Adrenal gland (tissue), 5 donors: Measurements from ENCODE around the gene NSG2.

Experiments
- POLR2A ChIP-seq, 2 donors: fragments of 450-650 bp; IDR thresholded peaks; one replicate each; pipeline ENCODE4 v1.6.1; 2017; ENCODE audit warnings: antibody characterized with exemption in 2 of 2, mild to moderate bottlenecking in 2 of 2, moderate library complexity in 1 of 2
- TF ChIP-seq, protein P1 (sequence below), 6 experiments: fragments of 450-650 bp in 4 of 6; fragments of 200-600 bp in 2 of 6; sonication (generic) in 1 of 6; IDR thresholded peaks; 1 replicate in 5 of 6; 2 replicates in 1 of 6; pipeline versions ENCODE4 v1.5.1 to v1.8.0; 2016 to 2021; ENCODE audit warnings: antibody characterized with exemption in 6 of 6, mild to moderate bottlenecking in 2 of 6, moderate library complexity in 1 of 6
- donor health status: DM: no; HTN: no; CAD: no.

DNA sequence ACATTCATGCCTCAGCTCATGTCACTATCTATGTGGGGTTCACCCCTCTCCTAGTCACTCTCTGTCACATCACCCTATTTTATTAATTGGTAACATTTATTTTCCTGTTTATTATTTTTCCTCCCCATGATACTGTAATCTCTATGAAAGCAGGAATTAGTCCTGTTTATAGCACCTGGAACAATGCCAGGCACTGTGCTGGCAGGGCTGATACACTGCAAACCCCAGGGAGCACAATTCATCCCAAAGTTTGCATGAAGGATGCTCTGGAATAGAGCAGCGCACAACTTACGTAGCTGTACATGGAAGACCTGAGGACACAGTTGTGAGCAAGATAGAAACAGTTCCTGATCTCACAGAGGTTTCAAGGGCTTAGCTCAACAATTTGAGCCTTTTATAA is 103.2 kb downstream of the NSG2 start:
- TF ChIP-seq, protein P1, sequence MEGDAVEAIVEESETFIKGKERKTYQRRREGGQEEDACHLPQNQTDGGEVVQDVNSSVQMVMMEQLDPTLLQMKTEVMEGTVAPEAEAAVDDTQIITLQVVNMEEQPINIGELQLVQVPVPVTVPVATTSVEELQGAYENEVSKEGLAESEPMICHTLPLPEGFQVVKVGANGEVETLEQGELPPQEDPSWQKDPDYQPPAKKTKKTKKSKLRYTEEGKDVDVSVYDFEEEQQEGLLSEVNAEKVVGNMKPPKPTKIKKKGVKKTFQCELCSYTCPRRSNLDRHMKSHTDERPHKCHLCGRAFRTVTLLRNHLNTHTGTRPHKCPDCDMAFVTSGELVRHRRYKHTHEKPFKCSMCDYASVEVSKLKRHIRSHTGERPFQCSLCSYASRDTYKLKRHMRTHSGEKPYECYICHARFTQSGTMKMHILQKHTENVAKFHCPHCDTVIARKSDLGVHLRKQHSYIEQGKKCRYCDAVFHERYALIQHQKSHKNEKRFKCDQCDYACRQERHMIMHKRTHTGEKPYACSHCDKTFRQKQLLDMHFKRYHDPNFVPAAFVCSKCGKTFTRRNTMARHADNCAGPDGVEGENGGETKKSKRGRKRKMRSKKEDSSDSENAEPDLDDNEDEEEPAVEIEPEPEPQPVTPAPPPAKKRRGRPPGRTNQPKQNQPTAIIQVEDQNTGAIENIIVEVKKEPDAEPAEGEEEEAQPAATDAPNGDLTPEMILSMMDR (IDR thresholded peaks at IDR 0.05) = no peak
- TF ChIP-seq POLR2A (IDR thresholded peaks at IDR 0.05) = no peak
